Liver (tissue), 9 donors: ENCODE measurements around the gene RBMS3. TPM values are rescaled to one million over a fixed set of nuclear protein-coding genes. Genes with fewer than 3 reads are reported as not detected.

ENCODE experiments used
- DNase-seq: peaks from one replicate; pipeline ENCODE4 v3.0.0-alpha.2; 2017; ENCODE audit warnings: low spot score
- H3K27ac ChIP-seq, 2 donors: one replicate each; pipeline ENCODE4 v1.7.0; 2013; ENCODE audit warnings: inconsistent platforms in 2 of 2, low read length in 2 of 2, control low read depth in 1 of 2, low read depth in 1 of 2, mild to moderate bottlenecking in 1 of 2
- H3K27me3 ChIP-seq, 4 donors: one replicate each; pipeline versions ENCODE4 v1.6.1 to v1.7.0; 2013; ENCODE audit warnings: low read length in 3 of 4, inconsistent platforms in 1 of 4, mild to moderate bottlenecking in 1 of 4, moderate library complexity in 1 of 4; ENCODE audit not compliant: control insufficient read depth in 4 of 4, insufficient read depth in 4 of 4
- H3K36me3 ChIP-seq, 4 donors: one replicate each; pipeline versions ENCODE4 v1.6.1 to v1.7.0; 2013; ENCODE audit warnings: low read length in 3 of 4, mild to moderate bottlenecking in 3 of 4, low read depth in 1 of 4, moderate library complexity in 1 of 4; ENCODE audit not compliant: control insufficient read depth in 4 of 4, insufficient read depth in 3 of 4
- H3K4me1 ChIP-seq, 4 donors: one replicate each; pipeline versions ENCODE4 v1.6.1 to v1.7.0; 2013; ENCODE audit warnings: low read length in 3 of 4, mild to moderate bottlenecking in 3 of 4, moderate library complexity in 1 of 4; ENCODE audit not compliant: control insufficient read depth in 4 of 4, insufficient read depth in 4 of 4
- H3K4me3 ChIP-seq, 3 donors: one replicate each; pipeline versions ENCODE4 v1.6.1 to v1.7.0; 2013; ENCODE audit warnings: low read length in 3 of 3, control low read depth in 1 of 3, low read depth in 1 of 3, mild to moderate bottlenecking in 1 of 3
- H3K9ac ChIP-seq, 2 donors: one replicate each; pipeline ENCODE4 v1.7.0; 2013; ENCODE audit warnings: low read length in 2 of 2, mild to moderate bottlenecking in 2 of 2, moderate library complexity in 2 of 2, control low read depth in 1 of 2, low read depth in 1 of 2
- H3K9me3 ChIP-seq, 4 donors: one replicate each; pipeline versions ENCODE4 v1.6.1 to v1.7.0; 2013; ENCODE audit warnings: low read length in 3 of 4; ENCODE audit not compliant: control insufficient read depth in 4 of 4
- ATF3 ChIP-seq: IDR thresholded peaks from 2 replicates; pipeline ENCODE4 v1.6.1; 2016; ENCODE audit warnings: antibody characterized with exemption
- CTCF ChIP-seq: fragments of 150-350 bp; IDR thresholded peaks from 2 replicates; pipeline ENCODE4 v1.5.1; 2017; ENCODE audit warnings: improper control_type of control experiment, low read depth, low read length; ENCODE audit not compliant: missing input control
- EGR1 ChIP-seq, 2 donors: IDR thresholded peaks; 2 replicates each; pipeline ENCODE4 v1.6.1; 2016 to 2018; ENCODE audit warnings: antibody characterized with exemption in 2 of 2, low read depth in 2 of 2
- FOXA1 ChIP-seq: IDR thresholded peaks from 2 replicates; pipeline ENCODE4 v1.6.1; 2016; ENCODE audit warnings: antibody characterized with exemption
- FOXA2 ChIP-seq: IDR thresholded peaks from 2 replicates; pipeline ENCODE4 v1.6.1; 2016; ENCODE audit warnings: antibody characterized with exemption
- GABPA ChIP-seq, 2 donors: IDR thresholded peaks in 1 of 2; conservative IDR thresholded peaks in 1 of 2; 2 replicates each; pipeline ENCODE4 v1.6.1; 2016; ENCODE audit warnings: antibody characterized with exemption in 2 of 2, mild to moderate bottlenecking in 1 of 2, moderate library complexity in 1 of 2
- HNF4A ChIP-seq, 2 donors: conservative IDR thresholded peaks; 2 replicates each; pipeline ENCODE4 v1.6.1; 2016; ENCODE audit warnings: antibody characterized with exemption in 2 of 2, mild to moderate bottlenecking in 2 of 2
- HNF4G ChIP-seq: IDR thresholded peaks from 2 replicates; pipeline ENCODE4 v1.6.1; 2016; ENCODE audit warnings: antibody characterized with exemption
- MAX ChIP-seq: IDR thresholded peaks from 2 replicates; pipeline ENCODE4 v1.6.1; 2016; ENCODE audit warnings: antibody characterized with exemption
- NR2F2 ChIP-seq: IDR thresholded peaks from 2 replicates; pipeline ENCODE4 v1.6.1; 2016; ENCODE audit warnings: antibody characterized with exemption
- RAD21 ChIP-seq, 2 donors: IDR thresholded peaks; 2 replicates each; pipeline ENCODE4 v1.6.1; 2016; ENCODE audit warnings: antibody characterized with exemption in 2 of 2, mild to moderate bottlenecking in 2 of 2
- RXRA ChIP-seq, 2 donors: IDR thresholded peaks; 2 replicates each; pipeline ENCODE4 v1.6.1; 2017 to 2018; ENCODE audit warnings: antibody characterized with exemption in 2 of 2, mild to moderate bottlenecking in 1 of 2
- TAF1 ChIP-seq: conservative IDR thresholded peaks from 2 replicates; pipeline ENCODE4 v1.6.1; 2016; ENCODE audit warnings: antibody characterized with exemption, mild to moderate bottlenecking
- YY1 ChIP-seq: IDR thresholded peaks from 2 replicates; pipeline ENCODE4 v1.6.1; 2016; ENCODE audit warnings: antibody characterized with exemption, mild to moderate bottlenecking
- ZBTB33 ChIP-seq: IDR thresholded peaks from 2 replicates; pipeline ENCODE4 v1.6.1; 2016; ENCODE audit warnings: antibody characterized with exemption
- WGBS: extraction: QIAGEN DNeasy Blood & Tissue Kit; methylation state at CpG from one replicate; pipeline ENCODE4 v1.1.7; 2013; 5-methylcytosine and 5-hydroxymethylcytosine counted together
- polyA plus RNA-seq, 2 donors: library from polyadenylated mRNA; stranded (reverse) in 1 of 2; unstranded in 1 of 2; fragments of 200-250 nt in 1 of 2; fragments of >200 nt in 1 of 2; fragmentation: Nextera tagmentation in 1 of 2; extraction: Ambion mirVana in 1 of 2; gene quantifications; one replicate each; pipeline versions ENCODE4 v1.2.1 to v1.2.3, GENCODE V29; 2013 to 2015
- total RNA-seq, 2 donors: library from RNA; depleted of rRNA; stranded (reverse); fragments of >200 nt; gene quantifications; one replicate each; pipeline ENCODE4 v1.2.3, GENCODE V29; 2014
- donor health status: healthy.
- donor health status: healthy.
- donor health status: healthy.
- donor health status: healthy.
- donor health status: healthy.

Gene RBMS3
- total and polyA plus RNA-seq, 4 donors, result 1.2 to 14.9 (median 9.3) TPM

- 68% methylated on average over 3 of the region's 3 CpGs for WGBS
- Histone ChIP-seq H3K27ac (no peak overlapping the region), H3K4me3 (no peak overlapping the region), H3K9ac (no peak overlapping the region), H3K36me3 (no peaks in the 10 kb centered on the region), H3K4me1 (no peaks in the 10 kb centered on the region), H3K27me3 (no peaks in the 10 kb centered on the region), H3K9me3 (no peaks in the 10 kb centered on the region)
- TF ChIP-seq RXRA (IDR thresholded peaks at IDR 0.05), result no peak
- no peak for TF ChIP-seq FOXA1
- no peak for TF ChIP-seq ATF3
- no peak for TF ChIP-seq TAF1
- TF ChIP-seq NR2F2, result no peak
- TF ChIP-seq EGR1 (IDR thresholded peaks at IDR 0.05; ENCODE audit: low read depth in 2 of 2), result no peak
- TF ChIP-seq HNF4A (conservative IDR thresholded peaks at IDR 0.05), result no peak
- no peak for TF ChIP-seq FOXA2
- TF ChIP-seq ZBTB33, result no peak
- no peak for TF ChIP-seq GABPA (IDR thresholded peaks at IDR 0.05 in 1 of 2, conservative IDR thresholded peaks at IDR 0.05 in 1 of 2)
- no peak for TF ChIP-seq RAD21 (IDR thresholded peaks at IDR 0.05)
- no peak for TF ChIP-seq HNF4G
- TF ChIP-seq MAX, result no peak
- DNase-seq, result no peak
Observed at GRCh38 chr3:29597376-29598008, 316.6 kb downstream of the RBMS3 start.

GRCh38 chr3:29601861-29602585 lies 321.2 kb downstream of the RBMS3 start:
- DNase-seq, result no peak
- H3K4me1 ChIP-seq, result no peaks in the 10 kb centered on the region

More at GRCh38 chr3:29601861-29602585, 321.2 kb downstream of the RBMS3 start:
- H3K27me3 ChIP-seq, result no peaks in the 10 kb centered on the region
- H3K27ac ChIP-seq, result no peak overlapping the region
- no peaks in the 10 kb centered on the region for H3K9me3 ChIP-seq
- no peaks in the 10 kb centered on the region for H3K36me3 ChIP-seq
- no peak overlapping the region for H3K4me3 ChIP-seq
- no peak overlapping the region for H3K9ac ChIP-seq
- WGBS, result 63% methylated on average over 4 of the region's 4 CpGs
- no peak for TF ChIP-seq ATF3
- no peak for TF ChIP-seq YY1
- TF ChIP-seq HNF4A (conservative IDR thresholded peaks at IDR 0.05), result no peak
- TF ChIP-seq ZBTB33, result no peak
- no peak for TF ChIP-seq RXRA (IDR thresholded peaks at IDR 0.05)
- TF ChIP-seq RAD21 (IDR thresholded peaks at IDR 0.05), result no peak
- no peak for TF ChIP-seq FOXA1
- TF ChIP-seq GABPA (IDR thresholded peaks at IDR 0.05 in 1 of 2, conservative IDR thresholded peaks at IDR 0.05 in 1 of 2), result no peak
- TF ChIP-seq CTCF, result no peak
